ENCODE results near the gene SDK2.

DNA sequence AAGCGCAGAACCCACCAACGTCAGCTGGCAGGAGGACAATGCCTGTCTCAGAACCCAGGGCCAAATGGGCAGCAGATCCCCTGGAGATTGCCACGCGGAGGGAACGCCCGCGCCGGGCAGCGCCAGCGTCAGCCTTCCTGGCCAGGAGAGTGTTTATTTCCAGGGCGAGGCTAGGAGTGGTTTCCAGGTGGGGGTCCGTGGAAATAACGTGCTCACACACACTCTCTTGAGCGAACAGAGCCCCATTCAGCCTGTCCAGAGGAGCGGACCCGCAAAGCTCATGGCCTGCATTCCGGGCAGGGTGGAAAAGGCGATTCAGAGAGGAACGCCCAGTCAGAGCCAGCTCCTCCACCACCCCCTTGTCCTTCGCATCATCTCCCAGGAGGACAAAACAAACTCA is 40.3 kb downstream of the SDK2 start:
- no peak for TF ChIP-seq POLR2AphosphoS5 (IDR thresholded peaks at IDR 0.05)
- TF ChIP-seq, protein P1, sequence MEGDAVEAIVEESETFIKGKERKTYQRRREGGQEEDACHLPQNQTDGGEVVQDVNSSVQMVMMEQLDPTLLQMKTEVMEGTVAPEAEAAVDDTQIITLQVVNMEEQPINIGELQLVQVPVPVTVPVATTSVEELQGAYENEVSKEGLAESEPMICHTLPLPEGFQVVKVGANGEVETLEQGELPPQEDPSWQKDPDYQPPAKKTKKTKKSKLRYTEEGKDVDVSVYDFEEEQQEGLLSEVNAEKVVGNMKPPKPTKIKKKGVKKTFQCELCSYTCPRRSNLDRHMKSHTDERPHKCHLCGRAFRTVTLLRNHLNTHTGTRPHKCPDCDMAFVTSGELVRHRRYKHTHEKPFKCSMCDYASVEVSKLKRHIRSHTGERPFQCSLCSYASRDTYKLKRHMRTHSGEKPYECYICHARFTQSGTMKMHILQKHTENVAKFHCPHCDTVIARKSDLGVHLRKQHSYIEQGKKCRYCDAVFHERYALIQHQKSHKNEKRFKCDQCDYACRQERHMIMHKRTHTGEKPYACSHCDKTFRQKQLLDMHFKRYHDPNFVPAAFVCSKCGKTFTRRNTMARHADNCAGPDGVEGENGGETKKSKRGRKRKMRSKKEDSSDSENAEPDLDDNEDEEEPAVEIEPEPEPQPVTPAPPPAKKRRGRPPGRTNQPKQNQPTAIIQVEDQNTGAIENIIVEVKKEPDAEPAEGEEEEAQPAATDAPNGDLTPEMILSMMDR (IDR thresholded peaks at IDR 0.05), result no peak

Measured in prostate gland (tissue), 2 donors.